Embryonic facial prominence (tissue), 1 donor: Measurements from ENCODE around the gene BTF3L4.

Experiments
- DNase-seq: peaks from one replicate; pipeline ENCODE4 v3.0.0-alpha.2; 2016; ENCODE audit errors: extremely low spot score

The BTF3L4 gene

DNA sequence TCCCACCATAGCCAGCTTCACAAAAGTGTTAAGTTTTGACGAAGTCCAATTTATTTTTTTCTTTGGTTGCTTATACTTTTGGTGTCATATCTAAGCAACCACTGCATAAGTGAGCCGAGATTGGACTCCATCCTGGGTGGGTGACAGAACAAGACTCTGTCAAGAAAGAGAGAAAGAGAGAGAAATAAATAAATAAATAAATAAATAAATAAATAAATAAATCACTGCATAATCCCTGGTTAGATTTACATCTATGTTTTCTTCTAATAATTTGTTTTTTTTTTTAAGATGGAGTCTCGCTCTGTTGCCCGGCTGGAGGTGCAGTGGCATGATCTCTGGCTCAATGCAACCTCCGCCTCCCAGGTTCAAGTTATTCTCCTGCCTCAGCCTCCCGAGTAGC, 67.5 kb downstream of the BTF3L4 start:
- DNase-seq: no peak

- no peak for DNase-seq
Measured at GRCh38 chr1:52125736-52126359, 69.8 kb downstream of the BTF3L4 start.

DNA sequence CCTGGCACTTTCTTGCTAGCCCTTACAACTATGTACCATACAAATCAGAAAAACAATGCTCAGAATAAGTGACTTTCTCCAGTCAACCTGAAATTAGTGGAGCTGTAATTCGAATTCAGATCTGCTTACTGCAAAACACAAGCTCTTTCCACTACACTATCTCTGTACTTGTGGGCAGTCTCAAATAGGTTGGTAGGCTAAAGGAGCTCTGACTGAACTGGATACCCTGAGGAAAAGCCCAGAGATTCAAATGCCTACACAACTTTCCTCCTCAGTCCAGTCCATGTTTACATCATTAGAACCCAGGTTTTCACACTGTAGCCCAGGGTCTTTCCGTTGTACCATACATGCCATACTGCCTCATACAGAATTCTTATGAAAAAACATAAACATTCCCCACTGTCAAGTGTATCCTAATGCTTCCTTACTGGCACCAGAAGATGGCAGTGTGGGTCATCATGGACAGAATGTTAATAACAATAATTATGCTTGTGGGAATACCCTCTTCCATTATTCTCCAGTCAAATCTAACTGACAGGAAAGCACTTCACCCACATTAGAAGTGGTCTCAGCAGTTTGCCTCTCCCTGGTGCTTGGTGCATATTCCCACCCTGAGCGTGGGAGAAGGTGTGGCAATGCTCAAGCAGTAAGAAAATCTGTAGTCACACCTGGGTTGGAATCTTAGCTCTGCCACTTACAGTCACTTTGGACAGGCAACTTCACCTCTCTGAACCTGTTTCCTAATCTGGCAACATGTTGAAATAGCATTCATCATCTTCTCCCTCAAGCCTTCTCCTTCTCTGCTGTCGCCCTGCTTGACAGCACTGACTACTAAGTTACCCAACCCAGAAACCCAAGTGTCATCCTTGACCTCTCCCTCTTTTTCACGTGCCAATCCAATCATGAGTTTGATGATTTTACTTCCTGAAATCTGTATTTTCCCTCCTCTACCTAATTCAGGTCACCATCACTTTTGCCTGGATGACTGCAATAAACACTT, 71.4 kb downstream of the BTF3L4 start:
- no peak for DNase-seq

DNA sequence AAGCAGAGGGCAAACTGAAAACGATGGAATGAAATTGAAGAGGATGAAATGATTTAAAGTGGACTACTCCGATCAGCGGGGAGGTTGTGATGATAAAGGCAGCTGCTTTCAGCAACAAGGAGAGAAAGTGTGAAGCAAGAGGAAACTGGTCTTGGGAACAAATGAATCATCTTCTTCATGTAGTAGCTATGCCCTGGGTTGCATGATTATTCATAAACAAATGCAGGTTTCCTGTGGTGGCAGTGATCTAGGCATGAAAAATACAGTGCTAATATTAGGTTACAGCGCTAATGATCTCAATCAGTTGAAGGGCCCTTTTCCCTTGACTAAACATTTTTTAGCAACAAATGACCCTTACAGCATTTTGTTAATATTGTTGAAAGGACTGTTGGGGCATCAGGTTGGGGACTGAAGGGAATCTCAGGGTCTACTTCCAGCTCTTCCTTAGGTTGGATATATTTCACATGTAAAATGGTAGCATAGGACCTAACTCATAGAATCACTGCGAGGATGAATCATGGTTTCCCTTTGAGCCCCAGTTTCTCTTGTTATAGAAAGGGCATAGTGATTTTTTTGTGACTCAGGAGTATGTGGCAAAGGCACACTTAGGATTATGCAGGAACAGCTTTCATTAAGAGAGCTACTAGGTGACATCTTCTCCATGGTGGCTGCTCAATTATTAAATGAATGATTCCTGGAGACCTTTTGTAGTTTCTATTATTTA, 83.9 kb downstream of the BTF3L4 start:
- no peak for DNase-seq
